SK-N-SH treated with all-trans-retinoic acid at 6 μM for 48 hours (cell line): ENCODE measurements around the gene SPINK5.

Experiments
- ATAC-seq: fragments of 200-7000 bp; cut with Tn5 transposase; 3 replicates; pipeline ENCODE4 v1.9.1; 2020; ENCODE audit warnings: mild to moderate bottlenecking, moderate library complexity
- ARNTL ChIP-seq: fragments of 450-650 bp; formaldehyde crosslinking; IDR thresholded peaks from 2 replicates; pipeline ENCODE4 v1.5.0; 2020; ENCODE audit warnings: low read depth, mild to moderate bottlenecking, moderate library complexity, borderline replicate concordance
- BACH2 ChIP-seq: fragments of 250-450 bp; sonication (Bioruptor Pico); IDR thresholded peaks from 2 replicates; pipeline ENCODE4 v1.9.0; 2021; ENCODE audit warnings: mild to moderate bottlenecking, borderline replicate concordance
- ESRRG ChIP-seq: fragments of 250-450 bp; sonication (Bioruptor Pico); IDR thresholded peaks from 2 replicates; pipeline ENCODE4 v1.6.1; 2021; ENCODE audit warnings: mild to moderate bottlenecking
- GLIS3 ChIP-seq: fragments of 250-450 bp; sonication (Bioruptor Pico); IDR thresholded peaks from 2 replicates; pipeline ENCODE4 v1.5.0; 2020; ENCODE audit warnings: mild to moderate bottlenecking, moderate library complexity
- ISL1 ChIP-seq: fragments of 250-450 bp; sonication (Bioruptor Pico); IDR thresholded peaks from 2 replicates; pipeline ENCODE4 v2.1.2; 2022; ENCODE audit warnings: mild to moderate bottlenecking, moderate library complexity
- OSR1 ChIP-seq: fragments of 250-450 bp; sonication (Bioruptor Pico); IDR thresholded peaks from 2 replicates; pipeline ENCODE4 v1.8.0; 2022; ENCODE audit warnings: moderate library complexity, mild to moderate bottlenecking, inconsistent platforms
- PPARA ChIP-seq: fragments of 250-450 bp; sonication (Bioruptor Pico); IDR thresholded peaks from 2 replicates; pipeline ENCODE4 v1.5.0; 2020; ENCODE audit warnings: mild to moderate bottlenecking, borderline replicate concordance
- TCF4 ChIP-seq: fragments of 250-450 bp; sonication (Bioruptor Pico); IDR thresholded peaks from 2 replicates; pipeline ENCODE4 v1.8.0; 2021; ENCODE audit warnings: mild to moderate bottlenecking, moderate library complexity, borderline replicate concordance
- TOX ChIP-seq: fragments of 250-450 bp; sonication (Bioruptor Pico); IDR thresholded peaks from 2 replicates; pipeline ENCODE4 v1.8.0; 2021; ENCODE audit warnings: mild to moderate bottlenecking, moderate library complexity, borderline replicate concordance
- ZC3H10 ChIP-seq: fragments of 250-450 bp; sonication (Bioruptor Pico); IDR thresholded peaks from 2 replicates; pipeline ENCODE4 v1.5.1; 2021; ENCODE audit warnings: mild to moderate bottlenecking, moderate library complexity
- ZFP3 ChIP-seq: fragments of 250-450 bp; sonication (Bioruptor Pico); IDR thresholded peaks from 2 replicates; pipeline ENCODE4 v1.5.0; 2020; ENCODE audit warnings: mild to moderate bottlenecking, moderate library complexity
- ZFP30 ChIP-seq: fragments of 450-650 bp; formaldehyde crosslinking; IDR thresholded peaks from 2 replicates; pipeline ENCODE4 v1.5.0; 2022; ENCODE audit warnings: mild to moderate bottlenecking, moderate library complexity
- ZNF565 ChIP-seq: fragments of 450-650 bp; formaldehyde crosslinking; conservative IDR thresholded peaks from 2 replicates; pipeline ENCODE4 v1.5.0; 2020; ENCODE audit warnings: low read depth, mild to moderate bottlenecking, moderate library complexity
- ZNF70 ChIP-seq: fragments of 450-650 bp; formaldehyde crosslinking; IDR thresholded peaks from 2 replicates; pipeline ENCODE4 v1.5.0; 2020; ENCODE audit warnings: mild to moderate bottlenecking, moderate library complexity
- ZNF8 ChIP-seq: fragments of 450-650 bp; formaldehyde crosslinking; IDR thresholded peaks from 2 replicates; pipeline ENCODE4 v1.5.0; 2020; ENCODE audit warnings: mild to moderate bottlenecking, moderate library complexity
- TF ChIP-seq, protein P1 (sequence below): fragments of 250-450 bp; sonication (Bioruptor Pico); IDR thresholded peaks from 2 replicates; pipeline ENCODE4 v1.5.0; 2020; ENCODE audit warnings: mild to moderate bottlenecking, moderate library complexity
- TF ChIP-seq, protein P2 (sequence below): fragments of 250-450 bp; sonication (Bioruptor Pico); IDR thresholded peaks from 2 replicates; pipeline ENCODE4 v1.8.0; 2021; ENCODE audit warnings: low read depth, mild to moderate bottlenecking, moderate library complexity, borderline replicate concordance
- TF ChIP-seq, protein P3 (sequence below): fragments of 250-450 bp; sonication (Bioruptor Pico); IDR thresholded peaks from 2 replicates; pipeline ENCODE4 v1.5.1; 2020; ENCODE audit warnings: low read depth, mild to moderate bottlenecking, moderate library complexity
- TF ChIP-seq, protein P4 (sequence below): fragments of 250-450 bp; sonication (Bioruptor Pico); IDR thresholded peaks from 2 replicates; pipeline ENCODE4 v1.8.0; 2020; ENCODE audit warnings: mild to moderate bottlenecking, moderate library complexity, borderline replicate concordance

The SPINK5 gene

DNA sequence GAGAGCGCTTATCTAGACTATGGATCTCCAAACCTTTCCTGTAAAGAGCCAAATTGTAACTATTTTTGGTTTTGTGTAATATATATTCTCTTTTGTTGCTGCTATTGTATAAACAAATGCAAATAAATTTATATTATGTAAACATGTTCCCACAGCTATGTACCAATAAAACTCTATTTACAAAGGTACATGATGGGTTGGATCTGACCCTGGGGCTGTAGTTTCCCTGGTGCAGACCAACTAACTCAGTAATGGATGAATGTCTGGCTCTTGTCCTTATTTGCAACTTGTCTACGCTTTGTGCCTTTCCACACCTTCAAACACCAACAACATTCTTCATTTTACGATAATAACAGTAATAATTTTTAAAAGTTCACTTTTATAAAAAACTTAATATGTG is 77.1 kb downstream of the SPINK5 start:
- TF ChIP-seq, protein P1, sequence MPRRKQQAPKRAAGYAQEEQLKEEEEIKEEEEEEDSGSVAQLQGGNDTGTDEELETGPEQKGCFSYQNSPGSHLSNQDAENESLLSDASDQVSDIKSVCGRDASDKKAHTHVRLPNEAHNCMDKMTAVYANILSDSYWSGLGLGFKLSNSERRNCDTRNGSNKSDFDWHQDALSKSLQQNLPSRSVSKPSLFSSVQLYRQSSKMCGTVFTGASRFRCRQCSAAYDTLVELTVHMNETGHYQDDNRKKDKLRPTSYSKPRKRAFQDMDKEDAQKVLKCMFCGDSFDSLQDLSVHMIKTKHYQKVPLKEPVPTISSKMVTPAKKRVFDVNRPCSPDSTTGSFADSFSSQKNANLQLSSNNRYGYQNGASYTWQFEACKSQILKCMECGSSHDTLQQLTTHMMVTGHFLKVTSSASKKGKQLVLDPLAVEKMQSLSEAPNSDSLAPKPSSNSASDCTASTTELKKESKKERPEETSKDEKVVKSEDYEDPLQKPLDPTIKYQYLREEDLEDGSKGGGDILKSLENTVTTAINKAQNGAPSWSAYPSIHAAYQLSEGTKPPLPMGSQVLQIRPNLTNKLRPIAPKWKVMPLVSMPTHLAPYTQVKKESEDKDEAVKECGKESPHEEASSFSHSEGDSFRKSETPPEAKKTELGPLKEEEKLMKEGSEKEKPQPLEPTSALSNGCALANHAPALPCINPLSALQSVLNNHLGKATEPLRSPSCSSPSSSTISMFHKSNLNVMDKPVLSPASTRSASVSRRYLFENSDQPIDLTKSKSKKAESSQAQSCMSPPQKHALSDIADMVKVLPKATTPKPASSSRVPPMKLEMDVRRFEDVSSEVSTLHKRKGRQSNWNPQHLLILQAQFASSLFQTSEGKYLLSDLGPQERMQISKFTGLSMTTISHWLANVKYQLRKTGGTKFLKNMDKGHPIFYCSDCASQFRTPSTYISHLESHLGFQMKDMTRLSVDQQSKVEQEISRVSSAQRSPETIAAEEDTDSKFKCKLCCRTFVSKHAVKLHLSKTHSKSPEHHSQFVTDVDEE, result no peak
- no peak for TF ChIP-seq ZNF70 (CRISPR knock-in tag)
- TF ChIP-seq, protein P2, sequence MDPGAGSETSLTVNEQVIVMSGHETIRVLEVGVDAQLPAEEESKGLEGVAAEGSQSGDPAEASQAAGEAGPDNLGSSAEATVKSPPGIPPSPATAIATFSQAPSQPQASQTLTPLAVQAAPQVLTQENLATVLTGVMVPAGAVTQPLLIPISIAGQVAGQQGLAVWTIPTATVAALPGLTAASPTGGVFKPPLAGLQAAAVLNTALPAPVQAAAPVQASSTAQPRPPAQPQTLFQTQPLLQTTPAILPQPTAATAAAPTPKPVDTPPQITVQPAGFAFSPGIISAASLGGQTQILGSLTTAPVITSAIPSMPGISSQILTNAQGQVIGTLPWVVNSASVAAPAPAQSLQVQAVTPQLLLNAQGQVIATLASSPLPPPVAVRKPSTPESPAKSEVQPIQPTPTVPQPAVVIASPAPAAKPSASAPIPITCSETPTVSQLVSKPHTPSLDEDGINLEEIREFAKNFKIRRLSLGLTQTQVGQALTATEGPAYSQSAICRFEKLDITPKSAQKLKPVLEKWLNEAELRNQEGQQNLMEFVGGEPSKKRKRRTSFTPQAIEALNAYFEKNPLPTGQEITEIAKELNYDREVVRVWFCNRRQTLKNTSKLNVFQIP, result no peak
- TF ChIP-seq, protein P3, sequence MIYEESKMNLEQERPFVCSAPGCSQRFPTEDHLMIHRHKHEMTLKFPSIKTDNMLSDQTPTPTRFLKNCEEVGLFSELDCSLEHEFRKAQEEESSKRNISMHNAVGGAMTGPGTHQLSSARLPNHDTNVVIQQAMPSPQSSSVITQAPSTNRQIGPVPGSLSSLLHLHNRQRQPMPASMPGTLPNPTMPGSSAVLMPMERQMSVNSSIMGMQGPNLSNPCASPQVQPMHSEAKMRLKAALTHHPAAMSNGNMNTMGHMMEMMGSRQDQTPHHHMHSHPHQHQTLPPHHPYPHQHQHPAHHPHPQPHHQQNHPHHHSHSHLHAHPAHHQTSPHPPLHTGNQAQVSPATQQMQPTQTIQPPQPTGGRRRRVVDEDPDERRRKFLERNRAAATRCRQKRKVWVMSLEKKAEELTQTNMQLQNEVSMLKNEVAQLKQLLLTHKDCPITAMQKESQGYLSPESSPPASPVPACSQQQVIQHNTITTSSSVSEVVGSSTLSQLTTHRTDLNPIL (CRISPR knock-in tag), result no peak
- TF ChIP-seq ZNF8, result no peak
- TF ChIP-seq TCF4, result no peak
- TF ChIP-seq, protein P4, sequence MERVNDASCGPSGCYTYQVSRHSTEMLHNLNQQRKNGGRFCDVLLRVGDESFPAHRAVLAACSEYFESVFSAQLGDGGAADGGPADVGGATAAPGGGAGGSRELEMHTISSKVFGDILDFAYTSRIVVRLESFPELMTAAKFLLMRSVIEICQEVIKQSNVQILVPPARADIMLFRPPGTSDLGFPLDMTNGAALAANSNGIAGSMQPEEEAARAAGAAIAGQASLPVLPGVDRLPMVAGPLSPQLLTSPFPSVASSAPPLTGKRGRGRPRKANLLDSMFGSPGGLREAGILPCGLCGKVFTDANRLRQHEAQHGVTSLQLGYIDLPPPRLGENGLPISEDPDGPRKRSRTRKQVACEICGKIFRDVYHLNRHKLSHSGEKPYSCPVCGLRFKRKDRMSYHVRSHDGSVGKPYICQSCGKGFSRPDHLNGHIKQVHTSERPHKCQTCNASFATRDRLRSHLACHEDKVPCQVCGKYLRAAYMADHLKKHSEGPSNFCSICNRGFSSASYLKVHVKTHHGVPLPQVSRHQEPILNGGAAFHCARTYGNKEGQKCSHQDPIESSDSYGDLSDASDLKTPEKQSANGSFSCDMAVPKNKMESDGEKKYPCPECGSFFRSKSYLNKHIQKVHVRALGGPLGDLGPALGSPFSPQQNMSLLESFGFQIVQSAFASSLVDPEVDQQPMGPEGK (CRISPR knock-in tag), result no peak
- TF ChIP-seq BACH2, result no peak
- no peak for TF ChIP-seq GLIS3

DNA sequence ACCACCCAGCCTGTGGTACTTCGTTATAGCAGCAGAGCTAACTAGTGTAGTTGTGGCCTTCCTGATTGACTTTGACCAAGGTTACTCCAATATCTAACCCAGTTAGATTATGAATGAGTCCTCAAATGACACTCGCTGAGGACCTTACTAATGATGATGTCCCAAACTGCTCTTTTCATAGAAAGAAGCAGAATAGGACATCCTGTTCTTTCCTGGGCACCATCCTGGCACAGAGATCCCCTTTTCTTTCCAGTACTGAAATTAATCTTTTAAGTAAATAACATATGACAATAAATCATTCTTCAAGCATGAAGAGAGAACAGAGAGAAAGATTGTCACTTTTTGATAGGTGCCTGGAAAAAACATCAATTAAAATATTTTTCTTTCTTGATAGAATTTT is 77.9 kb downstream of the SPINK5 start:
- no peak for ATAC-seq
- TF ChIP-seq, protein P2, result no peak
- no peak for TF ChIP-seq ESRRG (CRISPR knock-in tag)
- no peak for TF ChIP-seq ARNTL (CRISPR knock-in tag)
- TF ChIP-seq ISL1 (CRISPR knock-in tag), result no peak
- TF ChIP-seq ZC3H10 (CRISPR knock-in tag), result no peak
- no peak for TF ChIP-seq ZFP3
- TF ChIP-seq, protein P1, result no peak
- TF ChIP-seq TCF4, result no peak
- TF ChIP-seq ZNF565 (CRISPR knock-in tag), result no peak
- no peak for TF ChIP-seq ZFP30 (CRISPR knock-in tag)
- no peak for TF ChIP-seq PPARA (CRISPR knock-in tag)
- no peak for TF ChIP-seq ZNF8
- TF ChIP-seq, protein P3 (CRISPR knock-in tag), result no peak
- no peak for TF ChIP-seq OSR1 (CRISPR knock-in tag)
- no peak for TF ChIP-seq TOX
- TF ChIP-seq GLIS3, result no peak
- TF ChIP-seq BACH2, result no peak

More for the DNA sequence above, 77.1 kb downstream of the SPINK5 start:
- no peak for ATAC-seq
